NCI-H1930 (cell line): Measurements from ENCODE around the gene ATP9B.
A peak's percentile ranks its signal among the peaks of the same experiment; 100 is the strongest.
"Not testable (repeated sequence)": the region's sequence is repeated elsewhere in the genome, so short reads cannot be mapped to it uniquely, and the experiment has no call there.

Experiments used
- DNase-seq, 2 experiments: peaks; one replicate each; lab custom pipeline; 2025; lab: John Stamatoyannopoulos, UW

The ATP9B gene

GRCh38 chr18:79365701-79366100, 296.5 kb downstream of the ATP9B start:
- no peak for DNase-seq

GRCh38 chr18:79366177-79367094, 297.2 kb downstream of the ATP9B start:
- no peak for DNase-seq

- no peak for DNase-seq
Measured at GRCh38 chr18:79367480-79367879, 298.3 kb downstream of the ATP9B start.

GRCh38 chr18:79367989-79368388, 298.8 kb downstream of the ATP9B start:
- DNase-seq: no peak

DNA sequence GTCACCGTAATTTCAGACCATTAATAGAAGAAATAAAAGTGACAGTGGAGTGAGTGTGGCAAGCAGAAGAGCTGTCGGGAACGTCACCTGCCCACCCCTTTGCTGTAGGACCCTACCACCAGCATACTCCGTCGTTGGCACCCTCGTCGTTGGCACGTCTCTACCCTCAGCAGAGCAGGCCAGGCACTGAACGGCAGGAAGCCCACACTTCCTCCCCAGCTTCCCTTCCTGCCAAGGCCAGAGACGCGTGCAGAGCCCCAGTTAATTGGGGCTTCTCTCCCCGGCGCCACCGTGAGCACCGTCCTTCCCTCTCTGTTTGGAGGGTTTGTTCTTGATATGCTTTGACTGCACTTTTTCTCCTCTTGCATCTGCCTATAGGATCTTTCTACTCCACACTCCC, 299.5 kb downstream of the ATP9B start:
- DNase-seq: no peak

GRCh38 chr18:79371561-79372121, 302.4 kb downstream of the ATP9B start:
- no peak for DNase-seq

- no peak for DNase-seq
Measured at GRCh38 chr18:79372461-79372860, 303.3 kb downstream of the ATP9B start.

DNA sequence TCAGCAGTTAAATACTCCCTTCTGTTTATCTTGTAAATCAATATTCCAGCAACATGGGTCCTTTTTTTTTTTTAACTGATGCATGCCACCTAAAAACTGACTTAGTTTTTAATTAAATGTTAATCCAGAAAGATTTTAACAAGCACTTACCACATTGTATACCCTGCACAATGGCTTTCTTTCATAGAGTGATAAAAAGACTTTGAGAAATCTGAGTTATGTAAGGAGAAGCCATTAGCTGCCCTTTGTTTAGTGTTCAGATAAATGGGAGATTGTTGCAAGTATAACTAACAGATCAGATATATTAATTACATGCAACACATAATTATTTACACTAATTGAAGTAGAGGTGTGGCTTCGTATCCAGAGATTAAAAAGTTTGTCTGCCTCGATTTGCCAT, 303.8 kb downstream of the ATP9B start:
- DNase-seq: no peak

GRCh38 chr18:79373736-79374135, 304.5 kb downstream of the ATP9B start:
- no peak for DNase-seq

DNA sequence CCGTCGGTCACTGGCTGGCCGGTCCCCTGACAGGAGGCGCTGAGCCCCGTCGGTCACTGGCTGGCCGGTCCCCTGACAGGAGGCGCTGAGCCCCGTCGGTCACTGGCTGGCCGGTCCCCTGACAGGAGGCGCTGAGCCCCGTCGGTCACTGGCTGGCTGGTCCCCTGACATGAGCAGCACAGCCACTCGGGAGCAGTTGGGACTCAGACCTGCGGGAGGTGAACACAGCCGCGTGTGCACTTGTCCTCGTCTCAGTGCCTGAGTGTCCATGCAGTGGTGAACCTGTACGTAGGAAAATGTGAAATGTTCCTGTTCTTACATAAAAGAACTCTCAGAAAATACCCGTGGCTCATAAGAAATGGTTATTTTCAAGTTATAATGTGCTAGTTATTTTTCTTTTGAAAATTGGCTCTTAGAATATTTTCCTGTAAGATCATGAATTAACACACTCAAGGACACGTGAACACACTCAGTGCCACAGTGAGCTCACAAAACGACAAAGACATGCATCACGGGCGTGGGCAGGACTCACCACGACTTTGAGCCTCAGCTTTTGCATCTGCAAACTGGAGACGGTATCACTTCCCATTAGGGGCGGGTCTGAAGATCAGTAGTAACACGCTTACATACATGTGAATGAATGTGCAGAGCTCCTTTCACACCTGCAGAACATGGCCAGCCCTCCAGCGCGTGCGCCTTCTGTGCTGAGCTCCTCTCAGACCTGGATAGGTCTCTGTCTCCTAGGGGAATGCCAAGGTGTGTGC, 305.4 kb downstream of the ATP9B start:
- DNase-seq: no peak

- no peak for DNase-seq
Measured at GRCh38 chr18:79375441-79376154, 306.4 kb downstream of the ATP9B start.

- not testable (repeated sequence) for DNase-seq
Measured at GRCh38 chr18:79376661-79377060, 307.5 kb downstream of the ATP9B start.

GRCh38 chr18:79377187-79377891, 308.1 kb downstream of the ATP9B start:
- no peak for DNase-seq

DNA sequence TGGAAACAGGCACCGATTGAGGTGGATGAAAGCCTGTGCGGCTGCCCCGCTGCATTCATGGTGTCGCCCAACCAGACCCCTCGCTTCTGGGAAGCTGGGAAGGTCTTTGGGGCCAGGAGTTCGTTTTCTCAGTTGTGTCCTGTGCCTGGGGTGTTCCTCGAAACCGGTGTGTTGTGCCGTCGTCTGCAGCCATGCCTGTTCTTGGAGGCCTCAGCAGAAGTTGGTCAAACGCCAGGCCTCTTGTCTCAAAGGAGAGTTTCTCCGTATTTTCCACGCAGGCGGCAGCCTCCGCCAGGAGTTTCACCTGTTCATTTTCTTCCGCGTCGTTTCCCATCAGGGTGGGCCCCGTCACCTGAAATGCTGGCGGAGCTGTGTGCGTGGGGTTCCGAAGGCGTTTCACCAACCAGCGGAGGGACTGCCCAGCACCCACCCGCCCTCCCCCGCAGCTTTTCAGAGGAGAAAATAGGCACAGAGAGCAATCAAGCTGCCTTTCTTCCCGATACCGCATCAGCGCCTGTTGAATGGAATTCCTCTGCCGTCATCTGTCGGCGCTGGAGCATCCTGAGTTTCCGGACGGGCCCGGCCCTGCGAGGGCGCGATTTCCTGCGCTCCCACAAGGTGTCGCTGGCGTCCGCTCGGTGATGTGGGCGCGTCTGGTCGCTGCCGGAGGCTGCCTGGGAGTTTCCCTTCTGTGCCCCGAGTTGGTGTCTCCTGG, 309.5 kb downstream of the ATP9B start:
- DNase-seq: no peak

- no peak for DNase-seq
Measured at GRCh38 chr18:79379251-79379905, 310.2 kb downstream of the ATP9B start.

DNA sequence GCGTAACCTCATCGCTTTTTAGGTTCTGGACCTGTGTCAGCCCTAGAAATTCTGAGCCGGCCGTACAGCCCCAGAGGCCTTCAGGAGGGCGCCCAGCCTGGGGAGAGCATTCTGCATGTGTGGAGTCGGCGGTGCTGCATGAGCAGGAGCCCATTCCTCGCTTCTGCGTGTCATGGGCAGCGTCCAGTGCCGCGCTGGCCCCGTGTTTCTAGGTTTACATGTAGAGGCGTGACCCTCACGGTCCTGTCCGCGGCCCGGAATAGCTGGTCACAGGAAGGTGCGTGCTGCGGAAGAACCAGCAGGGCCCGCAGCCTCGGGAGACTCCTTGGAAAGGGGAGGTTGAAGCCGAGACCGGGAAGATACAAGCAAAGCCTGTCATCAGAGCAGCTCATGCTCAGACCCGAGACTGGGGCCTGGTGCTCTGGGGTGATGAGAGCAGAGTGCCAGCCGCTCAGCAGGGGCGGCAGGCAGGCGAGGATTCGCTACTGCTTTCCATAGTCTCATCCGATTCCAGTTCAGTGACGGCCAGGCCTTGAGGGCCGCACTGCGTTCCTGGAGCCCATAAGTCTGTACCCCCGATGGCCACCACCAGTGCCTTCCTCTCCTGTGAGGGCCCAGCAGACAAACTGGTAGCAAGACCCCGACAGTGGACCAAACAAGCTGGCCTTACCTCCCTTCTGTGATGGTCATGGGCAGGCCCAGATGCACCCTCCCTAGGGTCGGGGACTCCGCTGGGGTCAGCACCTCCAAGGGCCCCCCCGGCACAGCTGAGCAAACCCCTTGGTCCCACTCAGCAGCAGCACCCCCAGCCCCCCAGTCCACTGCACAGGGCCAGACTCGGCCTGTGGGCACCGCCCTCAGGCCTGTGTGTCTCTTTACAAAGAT, 311.0 kb downstream of the ATP9B start:
- no peak for DNase-seq

DNA sequence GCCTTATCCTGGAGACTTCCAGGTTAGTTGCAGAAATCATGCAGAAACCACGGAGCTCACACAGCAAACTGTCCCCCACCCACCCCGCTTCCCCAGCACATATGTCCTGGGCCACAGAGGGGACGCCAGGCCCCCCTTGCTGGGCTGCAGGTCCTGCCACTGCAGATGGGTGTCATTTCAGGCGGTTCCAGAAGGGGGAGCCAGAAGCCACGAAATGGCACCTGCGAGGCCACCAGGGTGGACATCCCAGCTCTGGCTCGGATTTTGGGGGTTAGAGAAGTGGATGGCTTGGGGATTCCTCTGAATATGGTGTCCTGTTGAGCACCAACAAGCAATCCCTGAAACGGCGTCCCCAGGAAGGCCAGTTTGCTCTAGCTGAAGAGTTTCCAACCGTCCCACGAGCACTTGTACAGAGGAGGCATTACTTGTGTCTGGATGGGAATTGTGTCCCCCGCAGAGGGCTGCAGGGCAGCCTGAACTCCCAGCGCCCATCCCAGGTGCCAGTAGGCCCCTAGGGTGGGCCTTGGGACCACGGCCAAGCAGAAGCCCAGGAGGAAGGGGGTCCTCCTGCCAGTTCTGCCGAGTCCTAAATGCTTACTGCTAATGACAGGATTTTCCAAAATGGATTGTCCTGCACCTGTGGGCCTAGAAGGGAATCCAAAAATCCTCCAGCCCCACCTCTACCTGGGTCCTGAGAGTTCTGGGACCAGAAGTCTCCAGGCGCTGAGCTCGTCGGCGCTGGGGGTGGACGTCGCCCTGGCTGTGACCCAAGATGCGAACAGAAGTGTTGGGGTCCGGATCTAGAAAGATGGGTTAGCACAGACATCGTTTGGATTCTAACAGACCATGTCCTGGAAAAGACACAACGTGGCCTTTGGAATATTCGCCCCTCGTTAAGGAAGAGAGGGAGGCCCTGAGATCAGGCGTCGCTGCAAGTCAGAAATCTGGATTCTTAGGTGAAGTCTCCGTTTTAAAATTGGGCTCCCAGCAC, 311.9 kb downstream of the ATP9B start:
- DNase-seq: peak; percentile 21 to 45

- no peak for DNase-seq
Measured at GRCh38 chr18:79381811-79382311, 312.7 kb downstream of the ATP9B start.
